GM10266 (cell line): ENCODE data around the gene SIRT7.
"Not testable (repeated sequence)": the region's sequence is repeated elsewhere in the genome, so short reads cannot be mapped to it uniquely, and the experiment has no call there.

Source experiments
- DNase-seq: peaks from one replicate; pipeline ENCODE4 v3.0.0; 2012; ENCODE audit errors: extremely low spot score
- TF ChIP-seq, protein P1 (sequence below): IDR thresholded peaks from 2 replicates; pipeline ENCODE4 v1.5.1; 2012; ENCODE audit warnings: mild to moderate bottlenecking, low read depth; ENCODE audit not compliant: control insufficient read depth, insufficient read depth; ENCODE audit errors: missing control alignments

Gene SIRT7

DNA sequence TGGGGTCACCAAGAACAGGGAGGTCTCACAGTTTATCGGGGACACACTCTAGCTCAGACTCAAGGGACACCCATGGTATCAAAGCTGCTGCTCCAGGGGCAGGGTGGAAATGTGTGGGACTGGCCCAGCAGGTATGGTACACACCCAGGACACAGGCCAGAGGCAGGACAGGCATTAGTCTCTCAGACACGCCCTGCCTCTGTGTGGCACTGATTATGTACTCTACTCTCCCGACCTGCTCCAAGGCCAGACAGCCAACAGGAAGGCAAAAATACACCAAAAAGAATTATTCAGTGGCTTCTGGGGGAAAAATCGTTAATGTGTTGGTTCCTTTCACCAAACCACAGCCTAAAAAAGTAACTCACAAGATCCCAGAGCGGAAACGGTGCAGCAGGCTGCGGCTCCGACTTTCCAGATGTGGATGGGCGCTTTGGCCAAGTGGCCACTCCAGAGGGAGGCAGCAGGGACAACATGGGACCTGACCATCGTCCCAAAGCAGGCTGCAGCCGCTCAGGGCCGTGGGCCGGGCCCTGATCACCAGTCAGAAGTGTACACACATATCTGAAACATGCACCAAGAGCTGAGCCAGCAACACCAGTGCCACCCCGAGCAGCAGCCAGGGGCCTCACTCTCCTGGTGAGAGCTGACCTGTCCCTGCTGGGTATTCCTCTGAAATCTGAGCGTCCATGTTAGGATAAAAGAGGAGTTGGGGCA, 1.0 kb upstream of the SIRT7 start:
- no peak for DNase-seq
- TF ChIP-seq, protein P1, sequence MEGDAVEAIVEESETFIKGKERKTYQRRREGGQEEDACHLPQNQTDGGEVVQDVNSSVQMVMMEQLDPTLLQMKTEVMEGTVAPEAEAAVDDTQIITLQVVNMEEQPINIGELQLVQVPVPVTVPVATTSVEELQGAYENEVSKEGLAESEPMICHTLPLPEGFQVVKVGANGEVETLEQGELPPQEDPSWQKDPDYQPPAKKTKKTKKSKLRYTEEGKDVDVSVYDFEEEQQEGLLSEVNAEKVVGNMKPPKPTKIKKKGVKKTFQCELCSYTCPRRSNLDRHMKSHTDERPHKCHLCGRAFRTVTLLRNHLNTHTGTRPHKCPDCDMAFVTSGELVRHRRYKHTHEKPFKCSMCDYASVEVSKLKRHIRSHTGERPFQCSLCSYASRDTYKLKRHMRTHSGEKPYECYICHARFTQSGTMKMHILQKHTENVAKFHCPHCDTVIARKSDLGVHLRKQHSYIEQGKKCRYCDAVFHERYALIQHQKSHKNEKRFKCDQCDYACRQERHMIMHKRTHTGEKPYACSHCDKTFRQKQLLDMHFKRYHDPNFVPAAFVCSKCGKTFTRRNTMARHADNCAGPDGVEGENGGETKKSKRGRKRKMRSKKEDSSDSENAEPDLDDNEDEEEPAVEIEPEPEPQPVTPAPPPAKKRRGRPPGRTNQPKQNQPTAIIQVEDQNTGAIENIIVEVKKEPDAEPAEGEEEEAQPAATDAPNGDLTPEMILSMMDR, result no peak

DNA sequence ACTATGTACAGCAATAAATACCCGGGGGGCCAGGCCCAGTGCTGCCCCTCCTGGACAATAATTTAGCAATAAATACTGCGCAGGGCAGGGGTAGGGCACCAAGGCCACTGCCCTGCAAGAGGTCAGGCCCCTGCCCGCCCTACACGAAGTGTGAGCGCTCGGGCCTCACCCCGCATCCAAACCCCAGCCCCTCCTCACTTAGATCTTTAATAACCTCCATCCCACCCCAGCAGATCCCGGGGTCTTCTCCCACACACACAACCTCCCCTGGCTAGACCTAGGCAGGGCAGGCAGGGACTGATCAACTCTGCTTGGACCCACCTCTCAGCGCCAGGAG, 325 bp upstream of the SIRT7 start:
- not testable (repeated sequence) for DNase-seq

DNA sequence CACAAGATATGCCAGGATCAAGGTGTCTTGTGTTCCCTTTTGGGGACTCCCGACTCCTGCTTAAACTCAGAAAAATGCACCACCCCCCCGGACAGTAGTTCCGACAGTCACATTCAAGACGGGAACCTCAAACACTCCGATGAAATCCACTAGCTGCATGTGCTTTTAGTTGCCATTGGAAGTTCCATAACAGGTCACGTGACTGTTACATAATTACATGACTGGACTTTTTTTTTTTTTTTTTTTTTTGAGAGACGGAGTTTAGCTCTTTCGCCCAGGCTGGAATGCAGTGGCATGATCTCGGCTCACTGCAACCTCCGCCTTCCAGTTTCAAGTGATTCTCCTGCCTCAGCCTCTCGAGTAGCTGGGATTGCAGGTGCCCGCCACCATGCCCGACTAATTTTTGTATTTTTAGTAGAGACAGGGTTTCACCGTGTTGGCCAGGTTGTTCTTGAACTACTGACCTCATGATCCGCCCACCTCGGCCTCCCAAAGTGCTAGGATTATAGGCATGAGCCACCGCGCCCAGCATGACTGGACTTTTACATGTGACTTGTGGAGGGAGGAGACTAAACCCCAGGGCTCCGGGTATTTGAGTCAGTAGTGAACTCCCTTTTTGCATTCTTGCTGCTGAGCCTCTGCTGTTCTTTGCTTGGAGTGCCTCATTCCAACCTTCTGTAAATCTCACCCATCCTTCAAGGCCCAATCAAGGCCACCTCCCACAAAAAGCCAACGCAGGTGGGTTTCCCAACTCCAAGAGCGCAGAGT, 1.6 kb downstream of the SIRT7 start:
- no peak for DNase-seq
- TF ChIP-seq, protein P1, result no peak

DNA sequence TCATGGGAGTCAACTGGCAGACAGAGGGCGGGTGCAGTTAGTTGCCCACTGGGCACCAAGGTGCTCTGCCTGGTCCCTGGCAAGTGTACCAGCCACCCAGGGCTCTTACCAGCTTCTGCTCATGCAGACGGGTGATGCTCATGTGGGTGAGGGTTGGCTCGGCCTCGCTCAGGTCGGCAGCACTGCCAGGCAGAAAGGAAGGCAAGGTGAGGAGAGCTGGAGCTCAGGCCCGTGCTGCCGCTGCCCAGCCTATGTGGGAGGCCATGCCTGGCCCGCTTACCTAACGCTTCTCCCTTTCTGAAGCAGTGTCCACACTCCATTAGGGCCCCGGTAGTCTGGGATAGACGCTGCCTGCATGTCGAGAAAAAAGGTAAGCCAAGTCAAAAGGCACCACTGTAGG, 2.6 kb downstream of the SIRT7 start:
- TF ChIP-seq, protein P1, result no peak
- no peak for DNase-seq

DNA sequence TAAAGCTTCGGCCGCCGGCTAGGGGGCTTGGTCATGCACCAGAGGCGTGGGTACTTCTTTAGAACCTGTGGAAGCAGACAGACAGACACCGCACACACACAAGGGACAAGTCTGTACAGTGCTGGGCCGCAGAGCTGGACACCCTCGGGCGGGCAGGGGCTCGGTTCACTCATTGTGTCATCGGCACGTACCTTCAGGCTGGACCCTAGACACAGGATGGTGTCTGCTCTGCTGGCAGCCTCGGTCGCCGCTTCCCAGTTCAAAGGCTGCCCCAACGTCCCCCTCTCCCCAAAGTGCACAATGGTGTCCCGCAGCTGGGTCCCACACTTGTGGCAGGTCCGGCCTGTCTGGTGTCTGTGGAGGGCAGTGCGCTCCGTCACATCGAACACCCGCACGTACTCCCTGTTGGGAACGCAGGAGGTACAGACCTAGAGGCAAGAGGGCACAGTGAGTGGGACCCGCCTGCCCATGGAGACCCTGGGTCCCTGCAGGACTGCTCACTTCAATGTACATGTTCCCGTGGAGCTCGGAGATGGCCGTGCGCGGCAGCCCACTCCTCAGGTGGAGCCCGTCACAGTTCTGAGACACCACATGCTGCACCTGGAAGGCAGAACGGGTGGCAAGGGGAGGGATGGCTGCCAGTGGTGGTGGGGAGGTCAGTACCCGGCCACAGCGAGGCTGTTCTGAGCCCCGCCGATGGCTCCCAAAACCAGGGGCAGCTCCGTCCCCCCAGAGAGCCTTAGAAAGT, 3.7 kb downstream of the SIRT7 start:
- TF ChIP-seq, protein P1, result no peak
- DNase-seq, result no peak

DNA sequence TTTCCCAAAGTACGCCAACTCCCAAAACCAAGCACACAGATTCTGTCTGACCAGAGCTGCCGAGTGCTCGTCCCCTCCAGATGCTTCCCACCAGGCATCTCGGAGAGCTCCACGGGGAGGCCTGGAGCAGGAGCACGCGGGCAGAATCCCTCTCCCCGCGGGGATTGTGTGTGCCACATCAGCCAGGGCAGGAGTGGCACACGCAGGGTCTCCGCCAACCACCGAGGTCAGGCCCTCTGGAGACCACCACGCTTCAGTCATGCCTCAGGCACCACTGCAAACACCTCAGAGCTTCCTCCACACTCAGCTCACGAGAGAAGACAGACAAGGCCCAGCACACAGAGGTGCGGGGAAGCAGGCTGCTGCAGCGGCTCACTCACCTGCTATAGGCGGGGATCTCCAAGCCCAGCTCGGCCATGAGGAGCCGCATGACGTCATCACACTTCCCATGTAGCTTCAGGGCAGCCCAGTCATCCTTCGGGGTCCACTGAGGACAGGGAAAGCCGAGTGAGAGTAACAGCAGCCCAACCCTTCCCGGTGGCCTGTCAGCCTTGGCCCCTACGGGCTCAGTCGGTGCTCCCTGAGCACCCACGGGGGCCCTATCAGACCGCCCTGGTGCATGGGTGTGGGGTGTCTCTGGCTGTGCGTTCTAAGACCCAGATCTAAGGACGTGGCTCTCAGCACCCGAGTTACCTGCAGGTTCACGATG, 4.4 kb downstream of the SIRT7 start:
- TF ChIP-seq, protein P1, result no peak
- DNase-seq, result no peak

DNA sequence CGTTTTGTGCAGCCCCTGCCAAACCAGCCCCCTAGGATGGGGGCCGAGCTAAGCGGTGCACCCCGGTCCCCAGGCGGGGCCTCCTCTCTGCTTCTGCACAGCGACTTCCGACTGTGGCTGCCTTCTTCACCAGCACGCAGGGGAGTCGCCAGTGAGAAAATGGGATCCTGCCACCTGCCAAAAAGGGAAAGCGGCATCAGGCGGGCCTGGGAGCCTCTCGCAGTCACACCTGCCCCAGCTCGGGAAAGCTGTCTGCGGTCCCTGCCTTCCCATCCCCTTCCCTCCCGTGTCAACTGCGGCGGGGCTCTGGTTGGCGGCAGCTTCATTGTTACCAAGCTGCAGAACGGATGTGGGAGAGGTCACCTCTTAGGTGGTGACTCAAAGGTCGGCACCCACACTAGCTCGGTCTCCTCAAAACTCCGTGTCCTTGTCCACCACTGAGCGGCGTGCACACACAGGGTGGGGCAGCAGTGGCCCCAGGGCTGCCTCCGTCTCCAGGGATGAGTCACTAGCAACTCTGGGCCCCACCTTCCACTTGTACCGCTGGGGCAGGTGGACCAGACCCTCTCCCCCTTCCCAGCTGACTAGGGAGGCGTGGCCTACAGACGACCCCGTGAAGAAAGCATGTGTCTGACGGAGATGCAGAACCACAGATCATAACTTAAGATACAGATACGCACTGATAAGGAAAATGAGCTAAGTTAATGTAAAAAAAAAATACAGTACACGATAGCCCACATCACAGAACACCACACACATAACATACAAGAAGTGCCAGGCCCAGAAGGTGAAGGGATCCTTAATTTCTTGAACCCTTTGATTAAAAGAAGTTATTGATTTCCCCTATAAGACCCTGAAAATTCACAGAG, 5.3 kb downstream of the SIRT7 start:
- TF ChIP-seq, protein P1, result no peak

More for the DNA sequence above, 5.3 kb downstream of the SIRT7 start:
- DNase-seq, result no peak
